Aorta (tissue), 5 donors: Measurements from ENCODE around the gene PPP1R10. TPM values are rescaled to one million over a fixed set of nuclear protein-coding genes. Genes with fewer than 3 reads are reported as not detected.

Experiments used
- ATAC-seq: fragments of 200-7000 bp; cut with Tn5 transposase; one replicate; pipeline ENCODE4 v1.9.1; 2022; ENCODE audit warnings: moderate library complexity; ENCODE audit not compliant: low FRiP score
- DNase-seq, 2 donors: peaks; one replicate each; pipeline ENCODE4 v3.0.0-alpha.2; 2020
- H3K27ac ChIP-seq, 2 donors: one replicate each; pipeline ENCODE4 v1.5.1; 2013; ENCODE audit warnings: low read length in 2 of 2, mild to moderate bottlenecking in 2 of 2, moderate library complexity in 2 of 2, control low read depth in 1 of 2, inconsistent platforms in 1 of 2, low read depth in 1 of 2
- H3K27me3 ChIP-seq, 2 donors: one replicate each; pipeline ENCODE4 v1.6.1; 2013; ENCODE audit warnings: control low read depth in 1 of 2, low read length in 1 of 2, mild to moderate bottlenecking in 1 of 2, moderate library complexity in 1 of 2; ENCODE audit not compliant: insufficient read depth in 2 of 2, control insufficient read depth in 1 of 2
- H3K36me3 ChIP-seq, 2 donors: one replicate each; pipeline ENCODE4 v1.6.1; 2013; ENCODE audit warnings: control low read depth in 1 of 2, low read length in 1 of 2, mild to moderate bottlenecking in 1 of 2; ENCODE audit not compliant: insufficient read depth in 2 of 2, control insufficient read depth in 1 of 2
- H3K4me1 ChIP-seq, 2 donors: one replicate each; pipeline ENCODE4 v1.6.1; 2013; ENCODE audit warnings: low read length in 2 of 2, control low read depth in 1 of 2, mild to moderate bottlenecking in 1 of 2, moderate library complexity in 1 of 2; ENCODE audit not compliant: insufficient read depth in 2 of 2, control insufficient read depth in 1 of 2
- H3K4me3 ChIP-seq, 2 donors: one replicate each; pipeline ENCODE4 v1.5.1; 2013; ENCODE audit warnings: low read length in 2 of 2, control low read depth in 1 of 2, mild to moderate bottlenecking in 1 of 2
- H3K9me3 ChIP-seq: one replicate; pipeline ENCODE4 v1.6.1; 2013; ENCODE audit warnings: mild to moderate bottlenecking, low read length; ENCODE audit not compliant: control insufficient read depth
- WGBS, 2 donors: extraction: QIAGEN DNeasy Blood & Tissue Kit; methylation state at CpG; one replicate each; pipeline ENCODE4 v1.1.7; 2013; 5-methylcytosine and 5-hydroxymethylcytosine counted together
- intact Hi-C, 2 donors: fragments of 100-400 bp; cut with DNase I; formaldehyde crosslinking; loops; one replicate each; pipeline versions ENCODE4 v1.14.2 to v1.15.0; 2022
- polyA plus RNA-seq, 2 donors: library from polyadenylated mRNA; stranded (reverse); fragments of 200-250 nt; gene quantifications; one replicate each; pipeline ENCODE4 v1.2.3, GENCODE V29; 2013
- total RNA-seq, 2 donors: library from RNA; stranded (reverse); fragmentation: NEBNext Ultra II Directional; extraction: Animal tissue kit (Norgen Biotek cat#: 25700); gene quantifications; one replicate each; pipeline ENCODE4 v1.2.1, GENCODE V29; 2021
- donor health status: healthy with polysubstance abuse.
- donor health status: Bipolar disorder and iron deficiency.
- donor health status: DM: no; HTN: no; CAD: no.
- donor health status: DM: no; HTN: no; CAD: no.
- donor health status: DM: yes; HTN: yes; CAD: no.

The PPP1R10 gene
- total and polyA plus RNA-seq, 4 donors, result 8.6 to 83.8 (median 41.6) TPM

DNA sequence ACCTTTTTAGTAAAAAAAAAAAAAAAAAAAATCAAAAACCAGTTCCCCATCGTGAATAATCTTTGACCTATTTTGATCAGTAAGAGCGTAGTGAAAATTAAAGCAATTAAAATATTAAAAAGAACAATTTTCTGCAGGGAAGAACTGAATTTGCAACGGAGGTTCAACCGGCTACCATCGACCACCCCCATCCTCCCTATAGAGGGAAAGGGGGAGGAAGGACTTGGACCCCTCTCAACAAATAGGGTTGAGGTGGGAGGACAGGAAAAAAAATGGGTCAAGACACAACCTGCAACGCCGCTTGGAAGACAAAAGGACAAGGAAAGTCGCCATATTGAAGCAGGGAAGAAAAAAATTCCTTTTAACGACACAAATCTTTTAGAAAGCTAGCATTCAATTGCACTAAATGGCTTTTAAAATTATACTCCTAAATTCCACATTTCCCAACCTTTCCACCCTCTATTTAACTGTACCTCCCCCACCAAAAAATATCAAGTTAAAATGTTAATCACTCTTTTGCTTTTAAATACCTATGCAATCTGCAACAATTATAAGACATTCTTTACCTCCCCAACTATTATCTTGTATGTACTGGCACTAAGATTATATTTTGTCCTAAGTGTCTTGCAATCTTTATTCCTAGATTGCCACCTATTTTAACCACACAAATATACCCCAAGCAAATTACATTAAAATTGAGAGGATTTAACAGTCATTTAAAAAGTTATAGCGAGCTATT lies 1.7 kb downstream of the PPP1R10 start:
- ATAC-seq, result no peak
- 1% methylated on average over 10 of the region's 10 CpGs for WGBS, 2 donors

DNA sequence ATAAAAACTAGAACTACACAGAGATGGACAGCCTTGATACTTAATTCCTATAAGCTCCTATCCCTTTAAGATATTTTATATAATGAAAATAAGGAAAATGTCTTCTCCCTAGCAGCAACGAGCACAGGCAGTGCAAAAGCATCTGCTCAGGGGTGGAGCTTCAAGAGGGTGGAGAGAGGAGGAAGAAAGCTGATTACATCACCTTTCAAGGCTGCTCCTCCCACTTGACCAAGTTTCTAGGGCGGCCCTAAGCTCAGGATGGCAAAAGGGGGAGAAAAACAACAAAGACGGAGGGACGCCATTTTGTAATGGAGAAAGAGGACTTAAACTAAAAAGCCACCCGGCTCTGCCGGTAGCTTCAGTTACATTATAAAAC lies 2.2 kb downstream of the PPP1R10 start:
- ATAC-seq, result peak; percentile 87
- peak; percentile 81 to 91 for DNase-seq
- Histone ChIP-seq H3K36me3 (peaks cover 0 to 3% of the 10 kb centered on the region in 2 donors), H3K4me1 (peaks cover 2 to 3% of the 10 kb centered on the region in 2 donors), H3K4me3 (peak overlapping the region; percentile 97 to 100), H3K9me3 (no peaks in the 10 kb centered on the region), H3K27ac (peak overlapping the region in 1 of 2 donors; percentile 91), H3K27me3 (peaks cover 0 to 2% of the 10 kb centered on the region in 2 donors)
- intact Hi-C loops, result loop anchor here (5.0 kb wide), 4 partner anchors 43 to 127 kb away; partner anchors contain the start of genes ABCF1 (in 2 of the 2), DHX16 (in 1 of the 2), FLOT1 (in 1 of the 2) and GNL1 (in 1 of the 2)
- 0% methylated on average over 6 of the region's 6 CpGs for WGBS, 2 donors

More for the DNA sequence above, 1.7 kb downstream of the PPP1R10 start:
- peak overlapping the region; percentile 91 to 99 for H3K27ac ChIP-seq
- no peaks in the 10 kb centered on the region for H3K9me3 ChIP-seq
- intact Hi-C loops, result loop anchor here (5.0 kb wide), 3 partner anchors 57 to 127 kb away; partner anchors contain the start of genes DHX16 (in 1 of the 2), FLOT1 (in 1 of the 2), GNL1 (in 1 of the 2) and IER3 (in 1 of the 2)
- H3K4me3 ChIP-seq, result peak overlapping the region; percentile 97 to 100
- H3K27me3 ChIP-seq, result peaks cover 0 to 2% of the 10 kb centered on the region in 2 donors
- DNase-seq, result no peak
- peaks cover 2 to 3% of the 10 kb centered on the region in 2 donors for H3K4me1 ChIP-seq
- peaks cover 0 to 3% of the 10 kb centered on the region in 2 donors for H3K36me3 ChIP-seq

DNA sequence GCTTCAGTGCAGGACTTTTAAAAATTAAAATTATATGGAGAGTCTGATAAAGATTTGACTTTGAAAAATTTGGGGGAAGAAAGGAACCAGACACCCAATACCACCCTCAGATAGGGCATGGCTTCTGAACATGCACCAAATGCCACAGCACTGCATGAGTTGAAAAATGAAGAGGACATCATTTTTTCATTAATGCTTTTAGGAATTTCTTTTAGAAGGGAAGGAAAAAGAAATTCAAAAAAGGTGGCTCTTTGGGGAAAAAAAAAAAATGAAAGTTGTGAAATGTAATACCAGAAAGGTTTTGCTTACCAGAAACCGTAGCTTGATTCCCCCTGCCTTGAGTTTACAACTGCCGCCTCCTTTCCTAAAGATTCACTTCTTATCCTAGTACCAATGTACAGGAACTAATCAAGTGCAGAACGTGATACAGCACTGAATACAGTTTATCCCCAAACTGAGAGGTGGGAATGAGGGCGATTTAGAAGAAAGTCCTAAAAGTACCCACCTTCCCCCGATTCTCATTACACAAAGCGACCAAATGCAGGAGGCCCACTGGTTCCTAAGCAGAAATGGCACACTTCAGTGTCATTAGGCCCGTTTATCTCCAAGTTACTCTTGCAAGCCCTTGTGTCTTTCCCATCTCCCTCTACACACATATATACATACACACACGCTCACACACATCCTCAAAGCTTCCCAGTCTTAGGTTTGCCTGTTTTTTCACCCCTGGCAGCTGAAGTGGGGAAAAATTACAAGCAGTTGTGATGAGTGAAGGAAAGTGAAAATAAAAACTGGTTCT lies 2.8 kb downstream of the PPP1R10 start:
- DNase-seq (peak in 1 of 2 donors; percentile 8), ATAC-seq (no peak)
- Histone ChIP-seq H3K4me3 (peak overlapping the region; percentile 35 to 90), H3K9me3 (no peaks in the 10 kb centered on the region), H3K27ac (peak overlapping the region; percentile 46 to 87), H3K36me3 (peaks cover under 1 to 3% of the 10 kb centered on the region in 2 donors), H3K27me3 (peaks cover 0 to 2% of the 10 kb centered on the region in 2 donors), H3K4me1 (peaks cover 2 to 5% of the 10 kb centered on the region in 2 donors)
- WGBS, 2 donors, result 8 to 17% methylated on average over 8 of the region's 8 CpGs
- intact Hi-C loops, result loop anchor here (5.0 kb wide), 1 partner anchor 42 kb away; the partner anchor contains the start of gene ABCF1 (in 2 of the 2)

DNA sequence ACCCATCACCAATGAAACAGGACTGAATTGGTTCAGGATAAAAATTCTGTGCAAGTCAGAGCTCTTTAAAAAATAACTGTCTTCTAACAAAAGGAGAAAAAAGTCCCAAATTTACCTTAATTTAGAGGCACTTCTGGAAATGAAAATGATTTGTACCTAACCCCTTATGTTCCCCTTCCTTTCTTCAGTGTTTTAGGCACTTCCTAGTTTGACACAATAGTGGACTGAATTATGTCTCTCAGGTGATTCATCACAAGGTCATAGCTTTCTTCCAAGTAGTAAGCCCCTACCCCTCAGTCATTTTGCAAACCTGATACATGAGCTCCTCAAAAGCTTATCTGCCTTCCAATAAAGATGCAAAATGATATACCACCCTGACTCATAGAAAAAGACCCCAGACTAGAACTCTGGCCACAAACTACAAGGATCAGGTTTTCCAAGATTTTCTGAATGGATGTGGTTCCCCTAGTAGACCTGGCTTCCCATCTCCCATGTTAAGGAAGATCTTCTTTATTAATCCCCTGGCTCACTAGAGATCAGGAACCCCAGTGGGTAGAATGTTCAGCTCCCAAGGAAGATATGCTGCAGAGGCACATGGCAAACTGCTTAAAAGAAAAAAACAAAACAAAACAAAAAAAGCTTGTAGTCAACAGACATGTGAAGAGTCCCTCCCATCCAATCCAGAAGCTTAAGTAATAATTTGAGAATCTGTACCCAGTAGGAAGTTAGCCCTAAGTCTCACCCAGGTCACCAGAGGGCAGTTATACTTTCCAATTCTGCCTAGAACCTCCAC lies 3.6 kb downstream of the PPP1R10 start:
- DNase-seq (no peak), ATAC-seq (no peak)
- Histone ChIP-seq H3K36me3 (peaks cover 5 to 10% of the 10 kb centered on the region in 2 donors), H3K9me3 (no peaks in the 10 kb centered on the region), H3K4me1 (peaks cover 2 to 5% of the 10 kb centered on the region in 2 donors), H3K27me3 (peaks cover 0 to 2% of the 10 kb centered on the region in 2 donors), H3K27ac (peak overlapping the region in 1 of 2 donors; percentile 63), H3K4me3 (no peak overlapping the region)
- intact Hi-C loops, result loop anchor here (5.0 kb wide), 1 partner anchor 41 kb away; the partner anchor contains the start of gene ABCF1 (in 2 of the 2)

DNA sequence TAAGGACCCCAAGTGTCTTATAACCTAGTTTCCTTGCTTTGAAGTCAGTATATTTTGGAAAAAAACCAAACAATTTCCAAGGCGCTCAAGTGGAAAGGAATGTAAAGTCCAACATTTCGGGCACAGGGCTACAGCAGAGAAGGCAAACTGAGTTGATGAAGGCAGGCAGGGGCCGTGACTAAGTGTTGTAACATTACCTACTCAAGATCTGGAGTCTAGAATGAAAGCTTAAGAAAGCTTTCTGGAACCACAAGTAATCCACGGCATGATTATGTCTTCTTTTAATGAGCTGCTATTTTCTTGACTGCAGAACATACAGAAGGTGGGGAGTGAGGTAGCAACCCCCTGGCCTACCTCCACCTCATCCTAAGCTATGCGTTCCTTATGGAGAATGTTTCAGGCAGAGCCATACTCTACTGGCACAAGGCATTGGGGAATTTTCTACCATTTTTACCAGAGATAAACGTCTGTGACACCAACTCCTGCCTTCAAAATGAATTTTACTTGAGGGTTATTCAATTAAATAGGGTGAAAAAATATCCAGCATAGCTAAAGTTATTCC lies 4.3 kb downstream of the PPP1R10 start:
- DNase-seq (no peak), ATAC-seq (no peak)
- no peak overlapping the region for H3K4me3 ChIP-seq
- H3K27ac ChIP-seq, result peak overlapping the region in 1 of 2 donors; percentile 85
- H3K9me3 ChIP-seq, result no peaks in the 10 kb centered on the region
- intact Hi-C loops, result loop anchor here (5.0 kb wide), 1 partner anchor 40 kb away; the partner anchor contains the start of gene ABCF1 (in 2 of the 2)
- 17 to 22% methylated on average over 6 of the region's 6 CpGs for WGBS, 2 donors
- peaks cover 2 to 5% of the 10 kb centered on the region in 2 donors for H3K4me1 ChIP-seq
- peaks cover 5 to 14% of the 10 kb centered on the region in 2 donors for H3K36me3 ChIP-seq
- H3K27me3 ChIP-seq, result peaks cover 0 to 2% of the 10 kb centered on the region in 2 donors

DNA sequence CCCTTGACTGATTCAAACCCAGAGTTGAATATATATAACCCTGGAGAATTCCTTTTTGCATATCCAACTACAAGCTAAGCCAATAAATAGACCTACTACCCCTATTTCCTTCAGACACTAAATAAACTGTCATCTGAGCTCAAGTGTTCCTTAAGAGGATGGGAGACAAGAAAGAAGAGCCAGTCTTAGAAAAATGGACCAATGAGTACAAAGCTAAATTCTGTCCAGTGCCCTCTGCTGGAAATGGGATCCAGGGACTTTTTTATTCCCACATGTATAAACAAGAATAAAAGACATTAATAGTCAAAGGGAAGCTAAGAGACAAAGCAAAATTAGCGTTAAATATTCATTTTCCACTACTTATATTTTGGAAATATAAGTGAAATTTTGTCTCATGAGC lies 4.8 kb downstream of the PPP1R10 start:
- 59 to 66% methylated on average over 1 of the region's 1 CpG for WGBS, 2 donors
- H3K27me3 ChIP-seq, result peaks cover 0 to 2% of the 10 kb centered on the region in 2 donors
- H3K9me3 ChIP-seq, result no peaks in the 10 kb centered on the region
- no peak overlapping the region for H3K27ac ChIP-seq
- no peak for ATAC-seq
- no peak for DNase-seq
- peaks cover 5 to 16% of the 10 kb centered on the region in 2 donors for H3K36me3 ChIP-seq
- peaks cover 2 to 5% of the 10 kb centered on the region in 2 donors for H3K4me1 ChIP-seq
- intact Hi-C loops, result loop anchor here (5.0 kb wide), 1 partner anchor 40 kb away; the partner anchor contains the start of gene ABCF1 (in 2 of the 2)
- no peak overlapping the region for H3K4me3 ChIP-seq

DNA sequence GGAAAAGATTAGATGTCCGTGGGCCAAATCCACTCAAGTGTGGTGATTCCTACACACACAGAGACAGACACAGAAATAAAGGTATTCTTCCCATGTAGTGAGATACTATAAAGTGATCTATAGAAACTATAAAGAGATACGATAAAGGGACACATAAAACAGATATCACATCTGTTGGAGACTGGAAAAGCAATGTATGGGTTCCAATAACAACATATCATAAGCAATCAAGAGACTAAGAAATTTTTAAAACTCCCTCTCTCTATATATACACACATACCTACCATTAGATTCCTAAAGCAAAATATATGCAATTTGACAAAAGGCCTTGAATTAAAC lies 5.2 kb downstream of the PPP1R10 start:
- no peak for ATAC-seq
- intact Hi-C loops, result loop anchor here (5.0 kb wide), 1 partner anchor 40 kb away; the partner anchor contains the start of gene ABCF1 (in 2 of the 2)
- H3K27ac ChIP-seq, result no peak overlapping the region
- no peak overlapping the region for H3K4me3 ChIP-seq
- H3K9me3 ChIP-seq, result no peaks in the 10 kb centered on the region
- WGBS, 2 donors, result 24 to 36% methylated on average over 2 of the region's 2 CpGs
- H3K4me1 ChIP-seq, result peaks cover 2 to 5% of the 10 kb centered on the region in 2 donors
- peaks cover 5 to 16% of the 10 kb centered on the region in 2 donors for H3K36me3 ChIP-seq
- H3K27me3 ChIP-seq, result peaks cover 0 to 2% of the 10 kb centered on the region in 2 donors
- DNase-seq, result no peak
